Caco-2 (cell line): ENCODE measurements around the gene LMO2. TPM values are rescaled to one million over a fixed set of nuclear protein-coding genes. Genes with fewer than 3 reads are reported as not detected.
"Not testable (repeated sequence)": the region's sequence is repeated elsewhere in the genome, so short reads cannot be mapped to it uniquely, and the experiment has no call there.

Experiments
- BruUV-seq: library from RNA; stranded (reverse); fragments of 400-500 nt; replicated peaks from 2 replicates; lab custom pipeline; 2021; lab: Mats Ljungman, UMichigan
- CTCF ChIA-PET: fragments of 300-600 bp; sonication (Branson Sonifier 250); formaldehyde crosslinking; loops from one replicate; lab custom pipeline; 2022; ENCODE audit warnings: antibody characterized with exemption; lab: Charles Lee
- POLR2A ChIA-PET: fragments of 300-600 bp; sonication (Branson Sonifier 250); formaldehyde crosslinking; loops from one replicate; lab custom pipeline; 2022; ENCODE audit warnings: antibody characterized with exemption; lab: Charles Lee
- DNase-seq, 2 experiments: peaks; one replicate each; pipeline versions ENCODE4 v3.0.0 to v3.0.0-alpha.2; 2020 to 2022
- H3K27me3 ChIP-seq: replicated peaks from 2 replicates; pipeline ENCODE4 v1.6.0; 2011; ENCODE audit warnings: low read length; ENCODE audit not compliant: control insufficient read depth, insufficient read depth
- H3K36me3 ChIP-seq: 2 replicates; pipeline ENCODE4 v1.5.1; 2011; ENCODE audit warnings: low read length; ENCODE audit not compliant: control insufficient read depth, insufficient read depth
- H3K4me1 ChIP-seq: fragments of 250-450 bp; sonication (Bioruptor Pico); 2 replicates; pipeline ENCODE4 v1.5.1; 2020; ENCODE audit warnings: mild to moderate bottlenecking
- H3K4me3 ChIP-seq: 2 replicates; pipeline ENCODE4 v1.5.1; 2011; ENCODE audit warnings: low read depth, mild to moderate bottlenecking, control low read depth, low read length
- H3K9me3 ChIP-seq: fragments of 250-450 bp; sonication (Bioruptor Pico); 2 replicates; pipeline ENCODE4 v1.5.1; 2020; ENCODE audit warnings: mild to moderate bottlenecking, moderate library complexity
- H3K27ac Mint-ChIP-seq: one replicate; pipeline ENCODE4 v1.8.0; 2022; ENCODE audit warnings: mixed read lengths; ENCODE audit not compliant: unreplicated experiment
- H3K27me3 Mint-ChIP-seq: one replicate; pipeline ENCODE4 v1.8.0; 2022; ENCODE audit warnings: mixed read lengths; ENCODE audit not compliant: insufficient read depth, unreplicated experiment
- H3K36me3 Mint-ChIP-seq: one replicate; pipeline ENCODE4 v1.8.0; 2022; ENCODE audit warnings: mild to moderate bottlenecking, mixed read lengths; ENCODE audit not compliant: insufficient read depth, unreplicated experiment
- H3K4me1 Mint-ChIP-seq: one replicate; pipeline ENCODE4 v1.8.0; 2022; ENCODE audit warnings: low read depth, mixed read lengths; ENCODE audit not compliant: unreplicated experiment
- H3K4me3 Mint-ChIP-seq: one replicate; pipeline ENCODE4 v1.8.0; 2022; ENCODE audit warnings: mild to moderate bottlenecking, moderate library complexity, mixed read lengths; ENCODE audit not compliant: unreplicated experiment
- H3K9me3 Mint-ChIP-seq: one replicate; pipeline ENCODE4 v1.8.0; 2022; ENCODE audit warnings: mixed read lengths; ENCODE audit not compliant: unreplicated experiment
- CTCF ChIP-seq, 2 experiments: fragments of 200-600 bp in 1 of 2; IDR thresholded peaks; 1 replicate in 1 of 2; 2 replicates in 1 of 2; pipeline versions ENCODE4 v1.5.1 to v1.8.0; 2011 to 2022; ENCODE audit warnings: antibody characterized with exemption in 1 of 2, control low read depth in 1 of 2, inconsistent platforms in 1 of 2, low read depth in 1 of 2, low read length in 1 of 2, mild to moderate bottlenecking in 1 of 2, moderate library complexity in 1 of 2; ENCODE audit not compliant: insufficient read depth in 1 of 2, severe bottlenecking in 1 of 2, unreplicated experiment in 1 of 2
- intact Hi-C: fragments of 100-400 bp; cut with micrococcal nuclease; formaldehyde crosslinking; loops from one replicate; pipeline ENCODE4 v1.10.0; 2022; ENCODE audit not compliant: unreplicated experiment
- total RNA-seq: library from RNA; stranded (reverse); gene quantifications from 2 replicates; pipeline ENCODE4 v1.2.3, GENCODE V29; 2022

The LMO2 gene
- total RNA-seq, 1 experiment from 2014 or later: 0.29 TPM

- ChIA-PET CTCF (no interaction called here), POLR2A (no interaction called here)
- Mint-ChIP-seq H3K4me1 (no peaks in the 10 kb centered on the region), H3K9me3 (no peaks in the 10 kb centered on the region), H3K4me3 (no peak overlapping the region), H3K36me3 (no peaks in the 10 kb centered on the region), H3K27me3 (peaks cover 15% of the 10 kb centered on the region), H3K27ac (no peak overlapping the region)
- no peak for TF ChIP-seq CTCF (IDR thresholded peaks at IDR 0.05; ENCODE audit: insufficient read depth in 1 of 2, low read depth in 1 of 2, low read length in 1 of 2, severe bottlenecking in 1 of 2, unreplicated experiment in 1 of 2)
- H3K9me3 ChIP-seq: no peaks in the 10 kb centered on the region
- no peak overlapping the region for H3K4me3 ChIP-seq
- no peaks in the 10 kb centered on the region for H3K36me3 ChIP-seq
- no peaks in the 10 kb centered on the region; the same call in 1 of the 2 replicates for H3K27me3 ChIP-seq
- no TSS peak for BruUV-seq
- H3K4me1 ChIP-seq: no peaks in the 10 kb centered on the region
- DNase-seq: no peak
- intact Hi-C loops: no loop called here
Observed at GRCh38 chr11:33842236-33842915, 49.5 kb downstream of the LMO2 start.

GRCh38 chr11:33838234-33838633 lies 53.6 kb downstream of the LMO2 start:
- H3K27ac Mint-ChIP-seq, H3K4me3 Mint-ChIP-seq, H3K4me1 ChIP-seq, H3K27me3 ChIP-seq, H3K4me1 Mint-ChIP-seq, H3K36me3 ChIP-seq, CTCF ChIA-PET, DNase-seq, intact Hi-C loops, H3K9me3 ChIP-seq, POLR2A ChIA-PET, H3K9me3 Mint-ChIP-seq, H3K36me3 Mint-ChIP-seq, BruUV-seq, H3K4me3 ChIP-seq: not testable (repeated sequence)
- peaks cover 17% of the 10 kb centered on the region for H3K27me3 Mint-ChIP-seq

- intact Hi-C loops, CTCF ChIA-PET, BruUV-seq, DNase-seq, H3K4me1 ChIP-seq, H3K27ac Mint-ChIP-seq, H3K27me3 ChIP-seq, H3K4me3 Mint-ChIP-seq, H3K36me3 Mint-ChIP-seq, H3K4me3 ChIP-seq, POLR2A ChIA-PET, H3K9me3 Mint-ChIP-seq, H3K36me3 ChIP-seq, H3K9me3 ChIP-seq, H3K4me1 Mint-ChIP-seq: not testable (repeated sequence)
- H3K27me3 Mint-ChIP-seq: peaks cover 15% of the 10 kb centered on the region
Observed at GRCh38 chr11:33837334-33837733, 54.5 kb downstream of the LMO2 start.

GRCh38 chr11:33835143-33835878 lies 56.6 kb downstream of the LMO2 start:
- Mint-ChIP-seq H3K27ac (no peak overlapping the region), H3K36me3 (no peaks in the 10 kb centered on the region), H3K4me1 (no peaks in the 10 kb centered on the region), H3K27me3 (peaks cover 16% of the 10 kb centered on the region), H3K9me3 (no peaks in the 10 kb centered on the region), H3K4me3 (no peak overlapping the region)
- ChIA-PET POLR2A (interaction anchor here (0.5 kb wide), 1 partner anchor 438 kb away, joined by 3 read pairs; no protein-coding TSS in a partner anchor), CTCF (interaction anchor here (1.3 kb wide), 1 partner anchor 8 kb away, joined by 7 read pairs; no protein-coding TSS in a partner anchor)
- TF ChIP-seq CTCF (IDR thresholded peaks at IDR 0.05; ENCODE audit: insufficient read depth in 1 of 2, low read depth in 1 of 2, low read length in 1 of 2, severe bottlenecking in 1 of 2, unreplicated experiment in 1 of 2): peak; percentile 19 to 23
- no TSS peak for BruUV-seq
- Histone ChIP-seq H3K36me3 (no peaks in the 10 kb centered on the region), H3K4me3 (no peak overlapping the region), H3K27me3 (peaks cover 2% of the 10 kb centered on the region), H3K9me3 (no peaks in the 10 kb centered on the region), H3K4me1 (no peaks in the 10 kb centered on the region)
- intact Hi-C loops: loop anchor here (1.0 kb wide), 1 partner anchor 136 kb away; no protein-coding TSS in a partner anchor
- DNase-seq: no peak
